Sigmoid colon (tissue), 4 donors: Measurements from ENCODE around the gene FYN.

Experiments used
- POLR2A ChIP-seq, 2 donors: fragments of 450-650 bp; IDR thresholded peaks; one replicate each; pipeline ENCODE4 v1.6.1; 2016; ENCODE audit warnings: antibody characterized with exemption in 2 of 2, mild to moderate bottlenecking in 2 of 2, moderate library complexity in 2 of 2
- POLR2AphosphoS5 ChIP-seq, 4 donors: sonication (generic); formaldehyde crosslinking; IDR thresholded peaks; one replicate each; pipeline ENCODE4 v1.6.1; 2017; ENCODE audit warnings: antibody characterized with exemption in 4 of 4

- no peak for TF ChIP-seq POLR2AphosphoS5 (IDR thresholded peaks at IDR 0.05)
- no peak for TF ChIP-seq POLR2A (IDR thresholded peaks at IDR 0.05)
Measured at GRCh38 chr6:111732390-111732789, 140.9 kb downstream of the FYN start.
